ENCODE measurements around the gene TAF11L13. TPM values are rescaled to one million over a fixed set of nuclear protein-coding genes. Genes with fewer than 3 reads are reported as not detected.

Gene TAF11L13
- total RNA-seq, 1 donor from 2014 or later, result not detected

DNA sequence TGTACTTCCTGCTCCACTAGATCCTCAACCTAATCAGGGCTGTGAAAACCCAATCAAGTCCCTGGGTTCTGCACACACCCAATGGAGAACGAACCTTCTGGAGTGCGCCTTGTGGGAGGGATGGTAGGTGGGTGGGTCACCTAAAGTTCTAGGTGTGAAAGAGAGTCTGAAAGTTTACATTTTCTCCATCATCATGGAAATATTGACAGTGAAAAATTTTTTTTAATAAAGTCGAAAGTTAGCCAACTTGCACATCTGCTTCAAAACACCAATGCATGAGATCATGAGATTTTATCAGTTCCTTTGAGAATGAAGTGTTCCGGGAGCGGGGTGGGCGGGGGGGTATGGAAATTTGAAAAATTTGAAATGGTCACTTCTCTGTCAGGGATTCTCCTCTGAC, 24.0 kb downstream of the TAF11L13 start:
- no peaks in the 10 kb centered on the region for H3K36me3 ChIP-seq
- DNase-seq (ENCODE audit: extremely low spot score in 2 of 2), result no peak
- no peak overlapping the region for H3K4me3 ChIP-seq
- no peaks in the 10 kb centered on the region for H3K27me3 ChIP-seq
- intact Hi-C loops (cut with DNase I), result no loop called here
- H3K27ac ChIP-seq, result no peak overlapping the region
- H3K4me1 ChIP-seq, result no peaks in the 10 kb centered on the region
- no peaks in the 10 kb centered on the region for H3K9me3 ChIP-seq
- no peak for TF ChIP-seq POLR2AphosphoS5 (IDR thresholded peaks at IDR 0.05; ENCODE audit: insufficient read depth in 1 of 2, low read depth in 1 of 2)
- no peak for TF ChIP-seq POLR2A (IDR thresholded peaks at IDR 0.05)
- TF ChIP-seq, protein P1, sequence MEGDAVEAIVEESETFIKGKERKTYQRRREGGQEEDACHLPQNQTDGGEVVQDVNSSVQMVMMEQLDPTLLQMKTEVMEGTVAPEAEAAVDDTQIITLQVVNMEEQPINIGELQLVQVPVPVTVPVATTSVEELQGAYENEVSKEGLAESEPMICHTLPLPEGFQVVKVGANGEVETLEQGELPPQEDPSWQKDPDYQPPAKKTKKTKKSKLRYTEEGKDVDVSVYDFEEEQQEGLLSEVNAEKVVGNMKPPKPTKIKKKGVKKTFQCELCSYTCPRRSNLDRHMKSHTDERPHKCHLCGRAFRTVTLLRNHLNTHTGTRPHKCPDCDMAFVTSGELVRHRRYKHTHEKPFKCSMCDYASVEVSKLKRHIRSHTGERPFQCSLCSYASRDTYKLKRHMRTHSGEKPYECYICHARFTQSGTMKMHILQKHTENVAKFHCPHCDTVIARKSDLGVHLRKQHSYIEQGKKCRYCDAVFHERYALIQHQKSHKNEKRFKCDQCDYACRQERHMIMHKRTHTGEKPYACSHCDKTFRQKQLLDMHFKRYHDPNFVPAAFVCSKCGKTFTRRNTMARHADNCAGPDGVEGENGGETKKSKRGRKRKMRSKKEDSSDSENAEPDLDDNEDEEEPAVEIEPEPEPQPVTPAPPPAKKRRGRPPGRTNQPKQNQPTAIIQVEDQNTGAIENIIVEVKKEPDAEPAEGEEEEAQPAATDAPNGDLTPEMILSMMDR (IDR thresholded peaks at IDR 0.05), result no peak

DNA sequence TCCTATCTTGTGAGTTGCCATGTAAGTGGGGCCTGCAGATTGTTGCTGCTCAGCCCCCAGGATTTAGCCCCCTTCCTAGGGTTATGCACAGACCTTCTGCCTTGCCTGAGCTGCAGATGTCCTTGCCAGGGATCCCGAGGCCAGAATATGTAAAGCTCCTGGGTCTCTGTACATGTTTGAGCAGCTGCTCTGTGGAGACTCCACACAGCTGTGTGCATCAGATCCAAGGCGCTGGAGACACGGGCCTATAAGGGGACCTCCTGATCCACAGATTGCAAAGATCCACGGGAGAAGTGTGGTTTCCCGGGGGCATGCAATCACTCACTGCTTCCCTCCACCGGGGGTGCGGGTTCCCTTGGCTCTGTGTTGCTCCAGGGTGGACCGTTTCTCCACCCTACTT, 31.3 kb downstream of the TAF11L13 start:
- no peak overlapping the region for H3K4me3 ChIP-seq
- H3K36me3 ChIP-seq, result no peaks in the 10 kb centered on the region
- no peaks in the 10 kb centered on the region for H3K4me1 ChIP-seq
- intact Hi-C loops (cut with DNase I), result no loop called here
- no peak for TF ChIP-seq POLR2AphosphoS5 (IDR thresholded peaks at IDR 0.05; ENCODE audit: insufficient read depth in 1 of 2, low read depth in 1 of 2)
- no peaks in the 10 kb centered on the region for H3K27me3 ChIP-seq
- H3K9me3 ChIP-seq, result no peaks in the 10 kb centered on the region
- DNase-seq (ENCODE audit: extremely low spot score in 2 of 2), result no peak
- H3K27ac ChIP-seq, result no peak overlapping the region

DNA sequence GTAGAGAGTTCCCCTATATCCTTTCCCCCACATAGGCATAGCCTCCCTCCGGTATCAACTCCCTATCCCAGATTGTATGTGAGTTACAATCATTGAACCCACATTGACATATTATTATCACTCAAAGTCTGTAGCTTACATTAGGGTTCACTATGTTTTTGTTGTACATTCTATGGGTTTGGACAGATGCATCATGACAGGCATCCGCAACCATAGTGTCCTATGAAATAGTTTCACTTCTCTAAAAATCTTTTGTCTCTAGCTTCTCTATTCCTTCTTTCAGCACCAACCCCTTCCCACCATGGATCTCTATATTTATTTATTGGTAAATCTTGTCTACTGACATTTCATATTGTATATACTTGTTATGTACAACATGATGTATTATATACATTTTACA, 33.9 kb downstream of the TAF11L13 start:
- Histone ChIP-seq H3K9me3 (no peaks in the 10 kb centered on the region), H3K27ac (no peak overlapping the region), H3K27me3 (no peaks in the 10 kb centered on the region), H3K36me3 (no peaks in the 10 kb centered on the region), H3K4me1 (no peaks in the 10 kb centered on the region), H3K4me3 (no peak overlapping the region)
- intact Hi-C loops (cut with DNase I), result no loop called here
- TF ChIP-seq POLR2AphosphoS5 (IDR thresholded peaks at IDR 0.05; ENCODE audit: insufficient read depth in 1 of 2, low read depth in 1 of 2), result no peak
- TF ChIP-seq, protein P1 (IDR thresholded peaks at IDR 0.05), result no peak
- no peak for TF ChIP-seq POLR2A (IDR thresholded peaks at IDR 0.05)
- DNase-seq (ENCODE audit: extremely low spot score in 2 of 2), result no peak

DNA sequence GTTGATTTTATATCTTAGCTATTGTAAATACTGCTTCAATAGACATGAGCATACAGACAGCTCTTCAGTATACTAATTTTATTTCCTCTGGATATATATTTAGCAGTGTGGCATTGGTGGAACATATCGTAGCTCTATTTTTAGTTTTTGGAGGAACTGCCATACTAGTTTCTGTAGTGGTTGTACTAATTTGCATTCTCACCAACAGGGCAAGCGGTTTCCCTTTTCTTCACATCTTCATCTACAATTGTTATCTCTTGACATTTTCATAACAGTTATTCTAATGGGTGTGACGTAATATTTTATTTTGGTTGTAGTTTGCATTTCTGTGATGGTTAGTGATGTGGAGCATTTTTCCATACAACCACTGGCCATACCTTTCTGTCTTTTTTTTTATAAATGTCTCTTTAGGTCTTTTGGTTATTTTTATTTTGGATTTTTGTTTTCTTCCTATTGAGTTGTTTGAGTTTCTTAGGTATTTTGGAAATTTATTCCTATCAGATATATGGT, 34.9 kb downstream of the TAF11L13 start:
- H3K27me3 ChIP-seq, result no peaks in the 10 kb centered on the region
- no peak overlapping the region for H3K4me3 ChIP-seq
- intact Hi-C loops (cut with DNase I), result no loop called here
- no peaks in the 10 kb centered on the region for H3K4me1 ChIP-seq
- no peak overlapping the region for H3K27ac ChIP-seq
- TF ChIP-seq, protein P1 (IDR thresholded peaks at IDR 0.05), result no peak
- TF ChIP-seq POLR2A (IDR thresholded peaks at IDR 0.05) (no peak), POLR2AphosphoS5 (IDR thresholded peaks at IDR 0.05; ENCODE audit: insufficient read depth in 1 of 2, low read depth in 1 of 2) (no peak)
- H3K9me3 ChIP-seq, result no peaks in the 10 kb centered on the region
- no peak for DNase-seq (ENCODE audit: extremely low spot score in 2 of 2)
- no peaks in the 10 kb centered on the region for H3K36me3 ChIP-seq

DNA sequence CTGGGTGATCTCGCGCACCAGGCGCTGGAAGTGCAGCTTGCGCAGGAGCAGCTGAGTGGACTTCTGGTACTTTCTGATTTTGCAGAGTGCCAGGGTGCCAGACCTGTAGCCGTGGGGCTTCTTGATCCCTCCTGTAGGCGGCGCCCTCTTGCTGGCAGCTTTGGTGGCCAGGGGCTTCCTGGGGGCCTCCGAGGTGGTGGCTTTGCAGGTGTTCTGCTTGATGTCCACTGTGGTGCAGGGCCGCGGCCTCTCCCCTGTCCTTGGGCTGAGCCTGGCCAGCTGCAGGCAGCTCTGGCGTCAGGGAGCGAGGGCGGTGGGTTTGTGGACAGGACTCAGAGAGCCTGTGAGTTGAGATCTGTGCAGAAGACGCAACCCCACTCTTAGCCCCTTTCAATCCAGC, 38.5 kb downstream of the TAF11L13 start:
- H3K4me1 ChIP-seq, result no peaks in the 10 kb centered on the region
- no peaks in the 10 kb centered on the region for H3K27me3 ChIP-seq
- no peak overlapping the region for H3K4me3 ChIP-seq
- TF ChIP-seq, protein P1 (IDR thresholded peaks at IDR 0.05), result no peak
- no peak for TF ChIP-seq POLR2A (IDR thresholded peaks at IDR 0.05)
- no peak for TF ChIP-seq POLR2AphosphoS5 (IDR thresholded peaks at IDR 0.05; ENCODE audit: insufficient read depth in 1 of 2, low read depth in 1 of 2)
- intact Hi-C loops (cut with DNase I), result no loop called here
- H3K27ac ChIP-seq, result no peak overlapping the region
- no peaks in the 10 kb centered on the region for H3K9me3 ChIP-seq
- no peak for DNase-seq (ENCODE audit: extremely low spot score in 2 of 2)
- H3K36me3 ChIP-seq, result no peaks in the 10 kb centered on the region
